ENCODE measurements around the gene GRXCR1. TPM values are rescaled to one million over a fixed set of nuclear protein-coding genes. Genes with fewer than 3 reads are reported as not detected.

GRXCR1 gene
- polyA plus RNA-seq, 2 of the 4 experiments (the other 2 are of a cell fraction): not detected

GRCh38 chr4:42904986-42905385 is 12.5 kb downstream of the GRXCR1 start:
- H3K27ac ChIP-seq: no peak overlapping the region
- CTCF ChIA-PET: no interaction called here
- POLR2A ChIA-PET: no interaction called here
- DNase-seq (ENCODE audit: low read depth in 1 of 2, low spot score in 1 of 2): no peak
- H3K9me3 ChIP-seq: no peaks in the 10 kb centered on the region
- no peak for TF ChIP-seq HOXB13 (CRISPR knock-in tag; IDR thresholded peaks at IDR 0.05; ENCODE audit: low read depth)
- no peak for TF ChIP-seq USF2 (IDR thresholded peaks at IDR 0.05)
- no peak for TF ChIP-seq PHF8 (IDR thresholded peaks at IDR 0.05; ENCODE audit: borderline replicate concordance, low read depth)
- TF ChIP-seq EHMT2 (IDR thresholded peaks at IDR 0.05; ENCODE audit: low read depth): no peak
- TF ChIP-seq CBX2 (IDR thresholded peaks at IDR 0.05; ENCODE audit: borderline replicate concordance, low read depth): no peak
- no peak for TF ChIP-seq TFCP2L1 (CRISPR knock-in tag; IDR thresholded peaks at IDR 0.05)
- TF ChIP-seq NR3C1 (IDR thresholded peaks at IDR 0.05): no peak
- no peak for TF ChIP-seq FOXS1 (CRISPR knock-in tag; IDR thresholded peaks at IDR 0.05)
- no peak for TF ChIP-seq RARB (CRISPR knock-in tag; IDR thresholded peaks at IDR 0.05)
- TF ChIP-seq POLR2AphosphoS2 (conservative IDR thresholded peaks at IDR 0.05; ENCODE audit: low read length): no peak
- no peak for TF ChIP-seq ELK1 (IDR thresholded peaks at IDR 0.05; ENCODE audit: low read depth, low read length)
- H3K4me2 ChIP-seq: no peak overlapping the region
- no peaks in the 10 kb centered on the region for H3K4me1 ChIP-seq
- 13% methylated on average over 5 of the region's 5 CpGs for WGBS (ENCODE audit: missing lambda C conversion rate)
- no peak for ATAC-seq
- no peak for FAIRE-seq
- no peak overlapping the region for H3K4me3 ChIP-seq

- no peak overlapping the region for H3K4me2 ChIP-seq
- H3K9me3 ChIP-seq: no peaks in the 10 kb centered on the region
- no peak for DNase-seq (ENCODE audit: low read depth in 1 of 2, low spot score in 1 of 2)
- H3K27ac ChIP-seq: no peak overlapping the region
- POLR2A ChIA-PET: no interaction called here
- TF ChIP-seq USF2 (IDR thresholded peaks at IDR 0.05): no peak
- TF ChIP-seq NPAS2 (CRISPR knock-in tag; IDR thresholded peaks at IDR 0.05; ENCODE audit: borderline replicate concordance): no peak
- TF ChIP-seq EHMT2 (IDR thresholded peaks at IDR 0.05; ENCODE audit: low read depth): no peak
- H3K4me3 ChIP-seq: no peak overlapping the region
- no peaks in the 10 kb centered on the region for H3K4me1 ChIP-seq
- FAIRE-seq: no peak
- 7% methylated on average over 3 of the region's 3 CpGs for WGBS (ENCODE audit: missing lambda C conversion rate)
- CTCF ChIA-PET: no interaction called here
- ATAC-seq: no peak
These were observed 13.1 kb downstream of the GRXCR1 start for GRCh38 chr4:42905591-42905990.

GRCh38 chr4:42906341-42906740 is 13.8 kb downstream of the GRXCR1 start:
- POLR2A ChIA-PET: no interaction called here

More at GRCh38 chr4:42906341-42906740, 13.8 kb downstream of the GRXCR1 start:
- 9% methylated on average over 1 of the region's 1 CpG for WGBS (ENCODE audit: missing lambda C conversion rate)
- DNase-seq (ENCODE audit: low read depth in 1 of 2, low spot score in 1 of 2) (no peak), ATAC-seq (no peak), FAIRE-seq (no peak)
- H3K9me3 ChIP-seq: no peaks in the 10 kb centered on the region
- TF ChIP-seq FOXS1 (CRISPR knock-in tag; IDR thresholded peaks at IDR 0.05) (no peak), CHD2 (IDR thresholded peaks at IDR 0.05; ENCODE audit: low read length, partially characterized antibody) (no peak), PHF8 (IDR thresholded peaks at IDR 0.05; ENCODE audit: borderline replicate concordance, low read depth) (no peak), ZFP36 (IDR thresholded peaks at IDR 0.05; ENCODE audit: borderline replicate concordance, partially characterized antibody) (no peak), MAZ (IDR thresholded peaks at IDR 0.05; ENCODE audit: borderline replicate concordance, low read depth, low read length) (no peak), MAFK (IDR thresholded peaks at IDR 0.05; ENCODE audit: partially characterized antibody) (no peak), ELK1 (IDR thresholded peaks at IDR 0.05; ENCODE audit: low read depth, low read length) (no peak)
- CTCF ChIA-PET: no interaction called here
- no peak overlapping the region for H3K4me2 ChIP-seq
- no peaks in the 10 kb centered on the region for H3K4me1 ChIP-seq
- H3K27ac ChIP-seq: no peak overlapping the region
- H3K4me3 ChIP-seq: no peak overlapping the region

Data from A549 (cell line).